Testis (tissue), 3 donors: Measurements from ENCODE around the gene FAM81A. TPM values are rescaled to one million over a fixed set of nuclear protein-coding genes. Genes with fewer than 3 reads are reported as not detected.

Experiments used
- DNase-seq: peaks from one replicate; pipeline ENCODE4 v3.0.0-alpha.2; 2019
- H3K27ac ChIP-seq, 2 donors: fragments of 200-600 bp; sonication (generic); one replicate each; pipeline ENCODE4 v1.5.1; 2019
- H3K27me3 ChIP-seq: fragments of 200-600 bp; sonication (generic); one replicate; pipeline ENCODE4 v1.5.1; 2019
- H3K36me3 ChIP-seq: fragments of 200-600 bp; sonication (generic); one replicate; pipeline ENCODE4 v1.5.1; 2017; ENCODE audit warnings: low read depth; ENCODE audit errors: missing control alignments
- H3K4me1 ChIP-seq: fragments of 200-600 bp; sonication (generic); one replicate; pipeline ENCODE4 v1.5.1; 2019
- H3K4me3 ChIP-seq, 2 donors: fragments of 200-600 bp; sonication (generic); one replicate each; pipeline ENCODE4 v1.5.1; 2017 to 2019
- H3K9me3 ChIP-seq: fragments of 200-600 bp; sonication (generic); one replicate; pipeline ENCODE4 v1.5.1; 2017
- CTCF ChIP-seq, 3 experiments: fragments of 450-650 bp in 2 of 3; fragments of 200-600 bp in 1 of 3; sonication (generic) in 1 of 3; IDR thresholded peaks; one replicate each; pipeline ENCODE4 v1.5.1; 2016 to 2019; ENCODE audit warnings: antibody characterized with exemption in 3 of 3, mild to moderate bottlenecking in 2 of 3, moderate library complexity in 1 of 3
- POLR2A ChIP-seq: fragments of 450-650 bp; IDR thresholded peaks from one replicate; pipeline ENCODE4 v1.6.1; 2017; ENCODE audit warnings: antibody characterized with exemption, mild to moderate bottlenecking, moderate library complexity
- WGBS, 2 donors: methylation state at CpG; one replicate each; pipeline ENCODE4 v1.1.5; 2018; 5-methylcytosine and 5-hydroxymethylcytosine counted together
- intact Hi-C: fragments of 100-400 bp; cut with DNase I; formaldehyde crosslinking; loops from one replicate; pipeline ENCODE4 v1.15.1; 2023; ENCODE audit warnings: low total_unique reads
- polyA plus RNA-seq: library from polyadenylated mRNA; stranded (reverse); fragments of 350-450 nt; fragmentation: Illumina TruSeq; extraction: RNeasy Lipid Tissue Mini Kit (QIAGEN cat#74804); gene quantifications from one replicate; pipeline ENCODE4 v1.2.3, GENCODE V29; 2014; ENCODE audit warnings: low read depth, low replicate concordance; ENCODE audit not compliant: insufficient read depth
- total RNA-seq, 2 donors: library from RNA; depleted of rRNA; stranded (reverse); fragments of >200 nt; gene quantifications; one replicate each; pipeline ENCODE4 v1.2.3, GENCODE V29; 2016

Gene FAM81A
- total and polyA plus RNA-seq, 3 donors from 2014 or later = 4.4 to 5.6 (median 5.1) TPM

DNA sequence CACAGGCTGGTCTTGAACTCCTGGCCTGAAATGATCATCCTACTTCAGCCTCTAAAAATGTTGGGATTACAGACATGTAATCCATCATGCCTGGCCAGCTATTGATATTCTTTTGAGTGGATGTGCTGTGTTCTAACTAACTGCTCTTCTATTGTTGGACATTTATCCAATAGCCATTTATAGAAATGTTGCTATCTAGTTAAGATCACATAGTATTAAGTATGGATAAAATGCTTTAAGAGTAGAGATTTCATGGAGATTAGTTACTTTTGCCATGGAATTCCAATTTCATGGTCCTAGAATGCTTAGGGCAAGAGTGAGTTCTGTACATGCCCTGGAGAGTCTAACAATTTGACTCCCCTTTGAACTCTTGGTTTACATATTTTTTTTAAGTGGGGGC lies 10.9 kb downstream of the FAM81A start:
- no peaks in the 10 kb centered on the region for H3K36me3 ChIP-seq
- no peak overlapping the region for H3K27ac ChIP-seq
- H3K4me1 ChIP-seq = no peaks in the 10 kb centered on the region
- H3K9me3 ChIP-seq = no peaks in the 10 kb centered on the region
- TF ChIP-seq POLR2A = no peak
- TF ChIP-seq CTCF (IDR thresholded peaks at IDR 0.05) = no peak
- no peak for DNase-seq
- intact Hi-C loops = no loop called here
- no peaks in the 10 kb centered on the region for H3K27me3 ChIP-seq
- H3K4me3 ChIP-seq = no peak overlapping the region

- no peak for DNase-seq
- WGBS, 2 donors = 92 to 98% methylated on average over 2 of the region's 2 CpGs
- Histone ChIP-seq H3K27ac (no peak overlapping the region), H3K4me1 (no peaks in the 10 kb centered on the region), H3K4me3 (no peak overlapping the region), H3K9me3 (no peaks in the 10 kb centered on the region), H3K36me3 (no peaks in the 10 kb centered on the region), H3K27me3 (no peaks in the 10 kb centered on the region)
- TF ChIP-seq POLR2A = no peak
- no peak for TF ChIP-seq CTCF (IDR thresholded peaks at IDR 0.05)
- intact Hi-C loops = no loop called here
Observed at GRCh38 chr15:59453474-59454215, 15.7 kb downstream of the FAM81A start.

DNA sequence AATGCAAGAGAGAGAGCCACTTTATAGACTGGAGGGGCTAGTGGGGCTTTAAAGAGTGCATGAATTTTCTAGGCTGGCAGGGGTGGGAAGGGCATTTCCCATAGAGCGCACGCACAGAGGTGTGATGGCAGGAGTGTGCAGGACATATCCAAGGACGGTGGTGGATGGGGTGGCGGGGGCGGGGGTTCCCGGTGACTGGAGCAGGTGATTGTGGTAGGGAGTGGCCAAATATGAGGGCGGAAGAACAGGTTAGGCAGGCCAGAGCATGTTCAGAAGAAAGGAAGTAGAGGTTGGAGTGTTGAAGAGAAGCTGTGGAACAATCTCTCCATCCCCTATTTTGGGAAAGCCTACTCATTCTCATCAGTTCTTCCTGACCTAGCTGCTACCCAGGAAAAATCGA lies 18.1 kb downstream of the FAM81A start:
- Histone ChIP-seq H3K36me3 (no peaks in the 10 kb centered on the region), H3K9me3 (no peaks in the 10 kb centered on the region), H3K27ac (no peak overlapping the region), H3K27me3 (no peaks in the 10 kb centered on the region), H3K4me3 (no peak overlapping the region), H3K4me1 (no peaks in the 10 kb centered on the region)
- no peak for DNase-seq
- TF ChIP-seq POLR2A (no peak), CTCF (IDR thresholded peaks at IDR 0.05) (no peak)
- intact Hi-C loops = no loop called here
- 87% methylated on average over 8 of the region's 8 CpGs for WGBS, 2 donors

- no peaks in the 10 kb centered on the region for H3K27me3 ChIP-seq
- intact Hi-C loops = no loop called here
Observed at GRCh38 chr15:59457103-59457502, 19.1 kb downstream of the FAM81A start.

More at GRCh38 chr15:59457103-59457502, 19.1 kb downstream of the FAM81A start:
- H3K9me3 ChIP-seq = no peaks in the 10 kb centered on the region
- WGBS, 2 donors = 84 to 90% methylated on average over 3 of the region's 3 CpGs
- H3K4me1 ChIP-seq = no peaks in the 10 kb centered on the region
- no peaks in the 10 kb centered on the region for H3K36me3 ChIP-seq
- H3K27ac ChIP-seq = no peak overlapping the region
- no peak for TF ChIP-seq CTCF (IDR thresholded peaks at IDR 0.05)
- TF ChIP-seq POLR2A = no peak
- no peak for DNase-seq
- no peak overlapping the region for H3K4me3 ChIP-seq
